NCI-H146 treated with DMSO at 0.1 percent for 48 hours (cell line): ENCODE data around the gene ANXA3.
"Not testable (repeated sequence)": the region's sequence is repeated elsewhere in the genome, so short reads cannot be mapped to it uniquely, and the experiment has no call there.

Experiments used
- DNase-seq: peaks from one replicate; lab custom pipeline; 2025; ENCODE audit not compliant: unreplicated experiment; lab: John Stamatoyannopoulos, UW

The ANXA3 gene

GRCh38 chr4:78570117-78570516 is 18.5 kb downstream of the ANXA3 start:
- DNase-seq = no peak

- no peak for DNase-seq
Observed at GRCh38 chr4:78571804-78572203, 20.2 kb downstream of the ANXA3 start.

GRCh38 chr4:78578674-78579425 is 27.3 kb downstream of the ANXA3 start:
- no peak for DNase-seq

GRCh38 chr4:78581618-78582017 is 30.0 kb downstream of the ANXA3 start:
- DNase-seq = no peak

- DNase-seq = no peak
Observed at GRCh38 chr4:78584863-78585547, 33.4 kb downstream of the ANXA3 start.

DNA sequence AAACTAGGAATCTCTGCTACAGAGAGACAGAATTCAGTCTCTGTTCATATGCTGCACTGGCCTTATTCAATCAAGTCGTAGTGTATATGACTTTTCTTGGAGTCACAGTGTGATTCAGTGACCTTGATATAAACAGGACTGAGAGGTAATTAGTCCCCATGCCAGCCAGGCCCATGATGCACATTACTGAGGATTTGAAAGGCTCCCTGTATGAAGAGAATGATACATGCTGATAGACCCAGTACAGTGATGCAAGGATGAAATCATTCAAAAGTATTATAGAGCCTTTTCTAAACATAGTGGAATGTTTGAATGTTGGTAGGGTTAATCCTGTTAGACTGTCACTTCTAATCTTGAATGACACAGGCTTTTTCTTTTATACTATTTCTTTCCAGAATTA is 34.1 kb downstream of the ANXA3 start:
- DNase-seq = no peak

DNA sequence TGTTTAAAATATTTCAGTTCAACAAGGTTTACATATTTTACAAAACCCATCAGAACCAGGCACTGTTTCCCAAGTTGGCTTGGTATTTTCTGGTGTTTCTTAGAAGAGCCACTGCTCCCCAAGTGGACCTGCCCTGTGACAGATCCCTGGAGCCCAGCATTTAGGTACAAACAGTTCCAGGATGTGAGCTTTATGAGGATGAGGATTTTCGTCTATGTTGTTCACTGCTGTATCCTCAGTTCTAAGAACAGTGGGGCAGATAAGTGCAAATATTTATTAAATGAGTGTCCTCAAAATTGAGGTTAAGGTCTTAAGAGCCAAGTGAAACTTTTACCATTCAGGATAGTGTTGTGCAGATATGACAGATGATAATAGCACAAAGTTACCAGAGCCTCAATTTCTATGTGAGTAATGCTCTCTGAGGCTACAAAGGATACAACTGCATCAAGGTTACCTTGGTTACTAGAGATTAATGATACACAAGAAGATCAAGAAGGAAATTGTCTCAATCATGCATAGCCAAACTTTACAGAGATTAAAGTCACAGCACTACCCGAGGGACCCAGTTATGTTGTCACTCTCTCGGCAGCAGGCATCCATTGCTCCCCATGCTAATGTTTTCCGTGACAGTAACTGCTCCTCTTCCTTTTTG is 37.5 kb downstream of the ANXA3 start:
- no peak for DNase-seq

DNA sequence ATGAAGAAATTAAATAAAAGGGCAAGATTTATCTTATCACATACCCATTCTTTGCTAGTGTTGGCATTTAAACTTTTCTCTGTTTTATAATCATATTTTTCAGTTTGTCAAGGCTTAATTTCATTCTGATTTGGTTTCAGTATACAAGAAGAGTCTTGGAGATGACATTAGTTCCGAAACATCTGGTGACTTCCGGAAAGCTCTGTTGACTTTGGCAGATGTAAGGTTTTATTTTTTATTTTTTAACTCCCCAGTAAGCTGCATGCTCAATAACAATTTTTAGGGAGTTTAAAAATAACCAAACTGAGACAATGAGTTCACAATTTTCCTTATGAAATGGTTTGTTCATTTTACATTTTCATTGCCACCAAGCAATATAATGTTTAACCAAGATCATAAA is 39.8 kb downstream of the ANXA3 start:
- no peak for DNase-seq

DNA sequence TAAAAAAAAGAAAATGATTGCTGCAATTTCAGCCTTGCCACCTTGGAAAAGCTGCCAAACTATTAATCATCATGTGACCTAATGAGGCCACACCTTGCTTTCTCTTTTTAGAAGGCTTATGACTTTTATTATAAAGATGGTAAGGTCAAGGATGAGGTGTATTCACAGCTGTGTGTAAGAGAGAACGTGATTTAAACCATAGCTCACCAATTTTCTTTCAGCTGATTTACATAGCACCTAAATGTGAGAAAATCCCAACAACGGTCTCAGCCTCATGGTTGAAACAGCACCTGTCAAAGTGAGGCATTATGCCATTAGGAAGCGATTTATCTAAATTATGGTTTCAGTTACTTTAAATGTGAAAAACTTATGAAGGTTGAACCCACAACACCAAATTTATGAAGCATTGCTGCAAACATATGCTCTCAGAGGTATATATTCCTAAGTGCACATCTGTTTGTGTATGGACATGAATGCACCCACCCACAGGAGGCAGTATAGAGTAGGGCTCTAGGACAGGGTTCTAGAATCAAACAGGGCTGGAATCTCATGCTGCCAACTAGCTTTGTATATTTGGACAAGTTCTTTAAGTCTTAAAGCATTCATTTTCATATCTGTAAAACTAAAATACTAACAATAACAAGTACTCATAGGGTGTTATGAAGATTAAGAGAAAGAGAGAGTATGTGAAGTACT is 40.7 kb downstream of the ANXA3 start:
- no peak for DNase-seq

- DNase-seq = no peak
Observed at GRCh38 chr4:78596111-78596742, 44.7 kb downstream of the ANXA3 start.

DNA sequence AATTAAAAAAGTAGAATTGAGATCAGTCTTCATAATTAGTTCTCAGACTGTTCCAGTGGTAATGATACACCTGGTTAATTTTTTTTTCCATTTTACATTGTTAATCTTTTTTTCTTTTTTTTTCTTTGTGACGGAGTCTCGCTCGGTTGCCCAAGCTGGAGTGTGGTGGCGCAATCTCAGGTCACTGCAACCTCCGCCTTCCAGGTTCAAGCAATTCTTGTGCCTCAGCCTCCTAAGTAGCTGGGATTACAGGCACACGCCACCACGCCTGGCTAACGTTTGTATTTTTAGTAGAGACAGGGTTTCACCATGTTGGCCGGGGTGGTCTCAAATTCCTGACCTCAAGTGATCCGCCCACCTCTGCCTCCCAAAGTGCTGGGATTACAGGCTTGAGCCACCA is 46.9 kb downstream of the ANXA3 start:
- DNase-seq = not testable (repeated sequence)

DNA sequence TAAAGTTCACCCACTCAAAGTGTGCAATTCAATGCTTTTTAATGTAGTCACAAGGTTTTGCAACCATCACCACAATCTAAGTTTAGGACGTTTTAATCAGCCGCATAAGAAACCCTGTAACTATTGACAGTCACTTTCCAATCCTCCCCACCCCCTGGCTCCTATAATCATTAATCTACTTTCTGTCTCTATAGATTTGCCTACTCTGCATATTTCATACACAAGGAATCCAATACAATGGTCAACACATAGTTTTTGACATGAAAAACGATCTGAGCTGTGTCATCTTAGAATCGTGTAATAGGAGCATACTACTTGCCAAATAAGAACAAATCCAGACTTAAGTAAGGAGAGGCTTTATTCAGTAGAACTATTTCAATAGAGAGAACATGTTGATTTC is 47.6 kb downstream of the ANXA3 start:
- DNase-seq = no peak

DNA sequence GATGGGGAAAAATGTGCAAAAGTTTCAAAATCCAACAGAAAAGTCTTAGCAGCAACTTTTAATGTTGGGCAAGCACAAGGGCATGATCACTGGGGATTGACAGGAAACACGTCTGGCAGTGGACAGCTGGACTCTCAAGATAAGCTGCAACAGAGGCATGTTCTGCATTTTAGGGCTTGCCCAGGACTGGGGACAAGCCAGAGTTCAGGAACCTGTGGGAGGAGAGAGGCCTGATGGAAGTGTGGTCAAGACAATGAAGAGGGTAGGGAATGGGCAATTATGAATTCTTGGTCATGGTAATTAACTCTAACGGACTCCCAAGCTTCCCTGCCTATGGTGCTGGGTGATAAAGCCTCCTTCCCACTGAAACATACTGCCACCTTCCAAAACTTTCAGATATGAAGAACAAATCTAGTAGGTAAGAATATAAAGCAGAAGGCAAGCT is 48.4 kb downstream of the ANXA3 start:
- DNase-seq = no peak

GRCh38 chr4:78601013-78601412 is 49.4 kb downstream of the ANXA3 start:
- DNase-seq = peak; percentile 80

DNA sequence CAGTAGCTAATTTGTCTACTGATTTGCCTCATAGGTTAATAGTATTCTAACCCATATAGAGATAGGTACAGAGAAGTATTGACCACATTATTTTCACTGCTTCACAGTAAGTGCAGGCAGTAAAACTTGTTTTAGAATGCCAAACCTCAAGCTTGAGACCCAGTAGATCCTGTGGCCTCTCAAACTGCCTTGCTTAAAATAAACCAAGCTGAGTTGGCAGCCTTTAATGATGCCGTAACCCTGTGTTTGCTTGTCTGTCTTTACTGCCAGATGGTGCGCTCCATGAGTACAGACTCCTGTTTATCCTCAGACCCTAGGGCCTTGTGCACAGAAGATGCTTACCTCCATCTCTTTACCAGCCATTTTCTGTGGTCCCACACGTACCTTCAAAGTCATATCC is 50.8 kb downstream of the ANXA3 start:
- DNase-seq = no peak

DNA sequence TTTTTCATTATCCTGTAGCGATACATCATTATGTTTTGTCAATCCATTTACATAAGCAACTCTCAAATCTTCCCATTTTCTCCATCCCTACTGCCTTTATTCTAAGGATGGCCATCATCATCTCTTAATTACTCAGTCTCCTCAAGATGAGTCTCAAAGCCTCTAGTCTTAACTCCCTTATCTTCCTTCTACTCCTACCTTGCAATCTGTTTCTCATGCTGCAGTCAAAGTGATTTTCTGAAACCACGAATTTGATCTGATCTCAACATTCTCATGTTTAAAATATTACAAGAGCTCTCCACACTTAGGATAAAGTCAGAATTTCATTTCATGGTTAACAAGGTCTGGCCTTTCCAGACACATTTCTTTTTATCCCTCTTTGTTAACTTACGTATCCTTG is 51.8 kb downstream of the ANXA3 start:
- no peak for DNase-seq

DNA sequence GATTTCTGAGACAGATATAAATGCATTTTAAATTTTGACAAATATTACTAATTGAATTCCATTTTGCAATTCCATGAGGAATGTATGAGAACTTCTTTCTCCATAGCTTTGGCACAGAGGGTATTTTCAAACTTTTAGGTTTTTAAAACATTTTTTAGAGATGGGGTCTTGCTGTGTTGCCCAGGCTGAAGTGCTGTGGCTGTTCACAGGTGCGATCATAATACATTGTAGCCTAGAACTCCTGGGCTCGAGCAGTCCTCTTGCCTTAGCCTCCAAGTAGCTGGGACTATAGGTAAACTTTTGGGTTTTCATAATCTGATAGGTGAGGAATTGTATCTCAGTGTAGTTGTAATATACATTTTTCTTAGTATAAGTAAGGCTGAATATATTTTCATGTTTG is 53.4 kb downstream of the ANXA3 start:
- DNase-seq = no peak

- DNase-seq = no peak
Observed at GRCh38 chr4:78606035-78606434, 54.5 kb downstream of the ANXA3 start.

GRCh38 chr4:78606530-78607095 is 55.0 kb downstream of the ANXA3 start:
- DNase-seq = no peak

- no peak for DNase-seq
Observed at GRCh38 chr4:78608684-78609083, 57.1 kb downstream of the ANXA3 start.

GRCh38 chr4:78609580-78609979 is 58.0 kb downstream of the ANXA3 start:
- DNase-seq = no peak
